B cell (primary cell): ENCODE results near the gene ALG2.

Experiments
- CTCF ChIP-seq: fragments of 200-600 bp; IDR thresholded peaks from one replicate; pipeline ENCODE4 v1.8.0; 2022; ENCODE audit warnings: antibody characterized with exemption, mild to moderate bottlenecking
- EZH2 ChIP-seq: IDR thresholded peaks from 2 replicates; pipeline ENCODE4 v1.6.1; 2012; ENCODE audit warnings: borderline replicate concordance, low read depth, mild to moderate bottlenecking, moderate library complexity, low read length; ENCODE audit not compliant: insufficient read depth, poor library complexity, severe bottlenecking

- TF ChIP-seq CTCF = no peak
- TF ChIP-seq EZH2 = no peak
Observed at GRCh38 chr9:99173570-99174504, 47.9 kb downstream of the ALG2 start.
